Measurements from ENCODE around the gene GATM. TPM values are rescaled to one million over a fixed set of nuclear protein-coding genes. Genes with fewer than 3 reads are reported as not detected.

The GATM gene
- total RNA-seq, 1 donor from 2014 or later = 3.5 TPM

DNA sequence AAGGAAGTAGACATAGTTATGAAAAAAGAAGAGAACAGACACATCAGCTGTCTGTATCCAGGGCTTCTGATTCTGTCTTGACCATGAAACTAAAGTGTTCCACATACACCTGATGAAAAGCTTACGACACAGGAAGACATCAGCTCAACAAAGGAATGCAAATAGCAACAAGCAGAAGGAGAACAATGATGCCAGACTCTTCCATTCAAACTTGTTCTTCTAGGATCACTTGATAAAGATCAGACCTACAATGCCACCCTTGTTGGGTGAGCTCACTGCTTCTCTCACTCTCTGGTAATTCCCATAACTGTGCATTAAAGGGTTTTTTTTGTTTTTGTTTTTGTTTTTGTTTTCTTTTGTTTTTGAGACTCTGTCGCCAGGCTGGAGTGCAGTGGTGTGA, 49.7 kb downstream of the GATM start:
- H3K27me3 Mint-ChIP-seq (ENCODE audit: unreplicated experiment) = peaks cover 2% of the 10 kb centered on the region
- no peaks in the 10 kb centered on the region for H3K4me1 Mint-ChIP-seq (ENCODE audit: unreplicated experiment)
- TF ChIP-seq, protein P1, sequence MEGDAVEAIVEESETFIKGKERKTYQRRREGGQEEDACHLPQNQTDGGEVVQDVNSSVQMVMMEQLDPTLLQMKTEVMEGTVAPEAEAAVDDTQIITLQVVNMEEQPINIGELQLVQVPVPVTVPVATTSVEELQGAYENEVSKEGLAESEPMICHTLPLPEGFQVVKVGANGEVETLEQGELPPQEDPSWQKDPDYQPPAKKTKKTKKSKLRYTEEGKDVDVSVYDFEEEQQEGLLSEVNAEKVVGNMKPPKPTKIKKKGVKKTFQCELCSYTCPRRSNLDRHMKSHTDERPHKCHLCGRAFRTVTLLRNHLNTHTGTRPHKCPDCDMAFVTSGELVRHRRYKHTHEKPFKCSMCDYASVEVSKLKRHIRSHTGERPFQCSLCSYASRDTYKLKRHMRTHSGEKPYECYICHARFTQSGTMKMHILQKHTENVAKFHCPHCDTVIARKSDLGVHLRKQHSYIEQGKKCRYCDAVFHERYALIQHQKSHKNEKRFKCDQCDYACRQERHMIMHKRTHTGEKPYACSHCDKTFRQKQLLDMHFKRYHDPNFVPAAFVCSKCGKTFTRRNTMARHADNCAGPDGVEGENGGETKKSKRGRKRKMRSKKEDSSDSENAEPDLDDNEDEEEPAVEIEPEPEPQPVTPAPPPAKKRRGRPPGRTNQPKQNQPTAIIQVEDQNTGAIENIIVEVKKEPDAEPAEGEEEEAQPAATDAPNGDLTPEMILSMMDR (IDR thresholded peaks at IDR 0.05; ENCODE audit: unreplicated experiment) = no peak
- no peak overlapping the region for H3K4me3 Mint-ChIP-seq (ENCODE audit: unreplicated experiment)
- no peaks in the 10 kb centered on the region for H3K9me3 Mint-ChIP-seq (ENCODE audit: unreplicated experiment)
- no peak overlapping the region for H3K27ac Mint-ChIP-seq (ENCODE audit: unreplicated experiment)
- H3K36me3 Mint-ChIP-seq (ENCODE audit: low read depth, unreplicated experiment) = no peaks in the 10 kb centered on the region
- DNase-seq (ENCODE audit: low spot score) = no peak

DNA sequence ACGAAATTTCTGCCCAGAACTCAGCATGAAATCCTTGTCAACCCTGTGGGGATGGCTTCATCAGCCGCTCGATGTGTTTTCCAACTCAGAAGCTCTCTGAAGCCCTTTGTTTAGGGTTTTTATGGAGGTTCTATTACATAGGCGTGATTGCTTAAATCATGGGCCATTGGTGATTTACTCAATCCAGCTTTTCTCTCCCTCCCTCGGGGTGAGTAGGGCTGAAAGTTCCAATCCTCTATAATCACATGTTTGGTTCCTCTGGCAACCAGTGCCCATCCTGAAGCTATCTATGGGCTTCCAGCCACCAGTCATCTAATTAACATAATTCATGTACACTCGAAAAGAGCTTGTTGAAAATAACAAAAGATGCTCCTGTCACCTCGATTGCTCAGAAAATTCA, 51.6 kb downstream of the GATM start:
- H3K36me3 Mint-ChIP-seq (ENCODE audit: low read depth, unreplicated experiment) = no peaks in the 10 kb centered on the region
- TF ChIP-seq, protein P1 (IDR thresholded peaks at IDR 0.05; ENCODE audit: unreplicated experiment) = no peak
- H3K27ac Mint-ChIP-seq (ENCODE audit: unreplicated experiment) = no peak overlapping the region
- no peak overlapping the region for H3K4me3 Mint-ChIP-seq (ENCODE audit: unreplicated experiment)
- DNase-seq (ENCODE audit: low spot score) = no peak
- no peaks in the 10 kb centered on the region for H3K9me3 Mint-ChIP-seq (ENCODE audit: unreplicated experiment)
- no peaks in the 10 kb centered on the region for H3K4me1 Mint-ChIP-seq (ENCODE audit: unreplicated experiment)
- peaks cover 2% of the 10 kb centered on the region for H3K27me3 Mint-ChIP-seq (ENCODE audit: unreplicated experiment)

DNA sequence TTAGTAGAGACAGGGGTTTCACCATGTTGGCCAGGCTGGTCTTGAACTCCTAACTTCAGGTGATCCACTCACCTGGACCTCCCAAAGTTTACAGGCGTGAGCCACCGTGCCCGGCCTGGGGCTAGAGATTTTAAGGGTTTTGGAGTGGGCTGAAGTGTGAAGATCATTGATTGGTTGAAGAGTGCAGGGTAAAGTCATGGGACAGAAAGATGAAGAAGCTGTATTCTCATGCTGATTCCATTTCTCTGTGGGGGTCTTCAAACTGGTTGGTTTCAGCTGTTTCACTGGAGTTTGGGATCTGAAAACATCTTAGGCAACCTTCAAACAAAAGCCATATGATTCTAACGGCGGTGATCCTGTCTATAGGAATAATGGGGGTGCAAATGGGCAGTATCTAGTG, 52.1 kb downstream of the GATM start:
- Mint-ChIP-seq H3K27me3 (ENCODE audit: unreplicated experiment) (peaks cover 2% of the 10 kb centered on the region), H3K27ac (ENCODE audit: unreplicated experiment) (no peak overlapping the region), H3K36me3 (ENCODE audit: low read depth, unreplicated experiment) (no peaks in the 10 kb centered on the region), H3K4me3 (ENCODE audit: unreplicated experiment) (no peak overlapping the region), H3K4me1 (ENCODE audit: unreplicated experiment) (no peaks in the 10 kb centered on the region), H3K9me3 (ENCODE audit: unreplicated experiment) (no peaks in the 10 kb centered on the region)
- DNase-seq (ENCODE audit: low spot score) = no peak
- TF ChIP-seq, protein P1 (IDR thresholded peaks at IDR 0.05; ENCODE audit: unreplicated experiment) = no peak

DNA sequence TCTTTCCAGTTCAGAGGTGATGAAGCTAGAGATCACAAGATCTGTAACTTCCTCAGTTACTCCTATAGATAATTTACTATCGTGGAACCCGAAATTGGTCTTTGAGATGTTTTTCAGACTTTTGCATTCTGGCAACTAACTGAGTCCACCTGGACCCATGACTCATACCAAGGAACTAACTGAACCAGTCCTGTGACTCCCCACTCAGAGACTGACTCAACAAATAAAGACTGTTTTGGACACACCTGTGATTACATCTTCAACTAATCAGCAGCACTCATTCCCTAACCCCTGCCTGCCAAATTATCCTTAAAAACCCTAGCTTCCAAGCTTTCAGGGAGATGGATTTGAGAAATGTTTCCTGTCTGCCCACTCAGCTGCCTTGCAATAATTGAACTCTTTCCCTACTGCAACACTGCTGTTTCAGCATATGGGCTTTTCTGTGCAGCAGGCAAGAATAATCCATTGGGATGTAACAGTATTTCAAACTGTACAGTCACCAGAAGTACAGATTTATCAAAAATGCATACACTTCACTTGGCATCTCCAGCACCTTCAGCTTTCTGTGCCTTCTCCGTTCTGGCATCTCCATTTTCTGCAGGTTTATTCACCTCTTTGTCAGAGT, 57.7 kb downstream of the GATM start:
- DNase-seq (ENCODE audit: low spot score) = no peak
- peaks cover 3% of the 10 kb centered on the region for H3K27me3 Mint-ChIP-seq (ENCODE audit: unreplicated experiment)
- no peak overlapping the region for H3K4me3 Mint-ChIP-seq (ENCODE audit: unreplicated experiment)
- no peaks in the 10 kb centered on the region for H3K4me1 Mint-ChIP-seq (ENCODE audit: unreplicated experiment)
- no peaks in the 10 kb centered on the region for H3K9me3 Mint-ChIP-seq (ENCODE audit: unreplicated experiment)
- no peak overlapping the region for H3K27ac Mint-ChIP-seq (ENCODE audit: unreplicated experiment)
- no peaks in the 10 kb centered on the region for H3K36me3 Mint-ChIP-seq (ENCODE audit: low read depth, unreplicated experiment)
- TF ChIP-seq, protein P1 (IDR thresholded peaks at IDR 0.05; ENCODE audit: unreplicated experiment) = no peak

DNA sequence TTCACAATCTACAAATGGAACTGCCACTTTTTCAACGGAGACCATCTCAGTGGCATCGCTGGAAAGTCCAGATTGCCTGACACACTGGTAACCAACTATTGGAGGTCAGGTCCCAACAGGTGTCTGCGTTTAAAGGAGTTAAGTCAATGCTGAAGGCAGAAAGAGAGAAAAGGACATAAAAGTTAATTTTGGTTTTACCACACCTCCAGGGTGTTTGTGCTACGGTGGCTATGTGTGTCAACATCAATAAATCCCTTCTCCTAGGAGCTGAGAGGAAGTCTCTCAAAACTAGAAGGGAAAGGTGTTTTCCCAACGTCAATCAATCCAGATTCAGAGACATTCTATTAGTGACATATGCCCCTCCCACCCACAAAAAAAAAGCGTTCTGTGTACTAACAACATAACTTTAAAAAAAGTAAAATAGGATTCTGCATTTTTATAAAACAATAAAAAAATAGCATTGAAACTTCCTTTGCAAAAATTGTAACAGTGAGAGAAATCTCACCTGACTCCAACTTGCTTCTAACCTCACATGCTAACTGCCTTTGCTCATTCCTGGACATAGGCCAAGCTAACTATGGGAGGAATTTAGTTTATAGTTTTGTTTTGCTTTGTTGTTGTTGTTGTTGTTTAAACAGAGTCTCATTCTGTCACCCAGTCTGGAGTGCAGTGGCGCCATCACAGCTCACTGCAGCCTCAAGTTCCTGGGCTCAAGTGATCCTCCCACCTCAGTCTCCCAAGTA, 58.7 kb downstream of the GATM start:
- no peaks in the 10 kb centered on the region for H3K9me3 Mint-ChIP-seq (ENCODE audit: unreplicated experiment)
- DNase-seq (ENCODE audit: low spot score) = no peak
- H3K27ac Mint-ChIP-seq (ENCODE audit: unreplicated experiment) = no peak overlapping the region
- TF ChIP-seq, protein P1 (IDR thresholded peaks at IDR 0.05; ENCODE audit: unreplicated experiment) = no peak
- H3K4me1 Mint-ChIP-seq (ENCODE audit: unreplicated experiment) = no peaks in the 10 kb centered on the region
- no peak overlapping the region for H3K4me3 Mint-ChIP-seq (ENCODE audit: unreplicated experiment)
- H3K36me3 Mint-ChIP-seq (ENCODE audit: low read depth, unreplicated experiment) = no peaks in the 10 kb centered on the region
- H3K27me3 Mint-ChIP-seq (ENCODE audit: unreplicated experiment) = peaks cover 7% of the 10 kb centered on the region
